ENCODE results near the gene PAPOLA. TPM values are rescaled to one million over a fixed set of nuclear protein-coding genes. Genes with fewer than 3 reads are reported as not detected.

The PAPOLA gene
- total RNA-seq, 2 experiments from 2014 or later: 99.3 to 197 TPM

- Histone ChIP-seq H3K36me3 (ENCODE audit: insufficient read depth, low read length) (no peaks in the 10 kb centered on the region), H3K4me1 (ENCODE audit: insufficient read depth, low read length, poor library complexity, severe bottlenecking) (no peaks in the 10 kb centered on the region), H4K20me1 (ENCODE audit: insufficient read depth, low read length) (no peaks in the 10 kb centered on the region), H3K27ac (ENCODE audit: low read depth, low read length, poor library complexity, severe bottlenecking) (no peak overlapping the region), H3K4me2 (ENCODE audit: low read length) (no peak overlapping the region), H3K4me3 (ENCODE audit: low read depth, low read length, poor library complexity, severe bottlenecking) (no peak overlapping the region), H3K9me3 (ENCODE audit: low read length) (no peaks in the 10 kb centered on the region), H3K9me2 (ENCODE audit: insufficient read depth, low read length) (no peaks in the 10 kb centered on the region), H2AFZ (ENCODE audit: low read length) (no peak overlapping the region), H3K79me2 (ENCODE audit: insufficient read depth, low read depth, low read length) (no peaks in the 10 kb centered on the region)
- BruUV-seq (replicated peaks): no TSS peak
- intact Hi-C loops (cut with micrococcal nuclease; ENCODE audit: unreplicated experiment): no loop called here
- no peak for DNase-seq (ENCODE audit: low spot score)
- CTCF ChIA-PET (ENCODE audit: unreplicated experiment): no interaction called here
- TF ChIP-seq EZH2phosphoT487 (IDR thresholded peaks at IDR 0.05; ENCODE audit: borderline replicate concordance, low read depth, low read length): no peak
- TF ChIP-seq, protein P1, sequence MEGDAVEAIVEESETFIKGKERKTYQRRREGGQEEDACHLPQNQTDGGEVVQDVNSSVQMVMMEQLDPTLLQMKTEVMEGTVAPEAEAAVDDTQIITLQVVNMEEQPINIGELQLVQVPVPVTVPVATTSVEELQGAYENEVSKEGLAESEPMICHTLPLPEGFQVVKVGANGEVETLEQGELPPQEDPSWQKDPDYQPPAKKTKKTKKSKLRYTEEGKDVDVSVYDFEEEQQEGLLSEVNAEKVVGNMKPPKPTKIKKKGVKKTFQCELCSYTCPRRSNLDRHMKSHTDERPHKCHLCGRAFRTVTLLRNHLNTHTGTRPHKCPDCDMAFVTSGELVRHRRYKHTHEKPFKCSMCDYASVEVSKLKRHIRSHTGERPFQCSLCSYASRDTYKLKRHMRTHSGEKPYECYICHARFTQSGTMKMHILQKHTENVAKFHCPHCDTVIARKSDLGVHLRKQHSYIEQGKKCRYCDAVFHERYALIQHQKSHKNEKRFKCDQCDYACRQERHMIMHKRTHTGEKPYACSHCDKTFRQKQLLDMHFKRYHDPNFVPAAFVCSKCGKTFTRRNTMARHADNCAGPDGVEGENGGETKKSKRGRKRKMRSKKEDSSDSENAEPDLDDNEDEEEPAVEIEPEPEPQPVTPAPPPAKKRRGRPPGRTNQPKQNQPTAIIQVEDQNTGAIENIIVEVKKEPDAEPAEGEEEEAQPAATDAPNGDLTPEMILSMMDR (conservative IDR thresholded peaks at IDR 0.05; ENCODE audit: low read length): no peak
- POLR2A ChIA-PET: no interaction called here
These were observed 90.6 kb downstream of the PAPOLA start for GRCh38 chr14:96592591-96593386.

DNA sequence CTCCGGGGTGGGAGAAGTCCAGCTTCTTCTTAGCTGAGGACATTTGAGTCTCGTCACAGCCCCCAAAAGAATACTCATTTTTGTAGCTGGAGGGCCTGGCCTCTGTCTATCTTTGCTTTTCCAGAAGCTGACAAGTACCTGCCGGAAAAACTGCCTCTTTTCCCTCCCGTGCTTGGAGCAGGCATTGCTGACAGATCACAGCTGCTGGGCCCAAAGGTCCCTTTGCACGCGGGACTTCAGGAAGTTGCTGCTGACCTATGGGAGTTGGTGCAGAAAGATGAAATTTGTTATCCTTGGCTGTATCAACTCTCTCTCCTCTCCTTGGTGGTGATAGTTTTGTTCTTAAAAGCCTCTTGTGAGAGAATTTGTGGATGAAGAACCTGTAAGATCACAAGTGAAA lies 92.8 kb downstream of the PAPOLA start:
- Histone ChIP-seq H3K79me2 (ENCODE audit: insufficient read depth, low read depth, low read length) (no peaks in the 10 kb centered on the region), H3K9me3 (ENCODE audit: low read length) (no peaks in the 10 kb centered on the region), H3K4me2 (ENCODE audit: low read length) (no peak overlapping the region), H4K20me1 (ENCODE audit: insufficient read depth, low read length) (no peaks in the 10 kb centered on the region), H3K36me3 (ENCODE audit: insufficient read depth, low read length) (no peaks in the 10 kb centered on the region), H3K4me1 (ENCODE audit: insufficient read depth, low read length, poor library complexity, severe bottlenecking) (no peaks in the 10 kb centered on the region), H2AFZ (ENCODE audit: low read length) (no peak overlapping the region), H3K27ac (ENCODE audit: low read depth, low read length, poor library complexity, severe bottlenecking) (no peak overlapping the region), H3K4me3 (ENCODE audit: low read depth, low read length, poor library complexity, severe bottlenecking) (no peak overlapping the region), H3K9me2 (ENCODE audit: insufficient read depth, low read length) (no peaks in the 10 kb centered on the region)
- TF ChIP-seq EZH2phosphoT487 (IDR thresholded peaks at IDR 0.05; ENCODE audit: borderline replicate concordance, low read depth, low read length): no peak
- TF ChIP-seq, protein P1 (conservative IDR thresholded peaks at IDR 0.05; ENCODE audit: low read length): no peak
- intact Hi-C loops (cut with micrococcal nuclease; ENCODE audit: unreplicated experiment): no loop called here
- DNase-seq (ENCODE audit: low spot score): no peak
- ChIA-PET POLR2A (no interaction called here), CTCF (ENCODE audit: unreplicated experiment) (no interaction called here)
- BruUV-seq (replicated peaks): no TSS peak

- Histone ChIP-seq H4K20me1 (ENCODE audit: insufficient read depth, low read length) (no peaks in the 10 kb centered on the region), H3K27ac (ENCODE audit: low read depth, low read length, poor library complexity, severe bottlenecking) (no peak overlapping the region), H3K36me3 (ENCODE audit: insufficient read depth, low read length) (no peaks in the 10 kb centered on the region), H3K4me3 (ENCODE audit: low read depth, low read length, poor library complexity, severe bottlenecking) (no peak overlapping the region), H3K79me2 (ENCODE audit: insufficient read depth, low read depth, low read length) (no peaks in the 10 kb centered on the region), H2AFZ (ENCODE audit: low read length) (no peak overlapping the region), H3K9me3 (ENCODE audit: low read length) (no peaks in the 10 kb centered on the region), H3K4me1 (ENCODE audit: insufficient read depth, low read length, poor library complexity, severe bottlenecking) (no peaks in the 10 kb centered on the region), H3K4me2 (ENCODE audit: low read length) (no peak overlapping the region), H3K9me2 (ENCODE audit: insufficient read depth, low read length) (no peaks in the 10 kb centered on the region)
- no TSS peak for BruUV-seq (replicated peaks)
- no peak for DNase-seq (ENCODE audit: low spot score)
- ChIA-PET POLR2A (interaction anchor here (0.6 kb wide), 1 partner anchor 174 kb away, joined by 3 read pairs; no protein-coding TSS in a partner anchor), CTCF (ENCODE audit: unreplicated experiment) (no interaction called here)
- TF ChIP-seq, protein P1 (conservative IDR thresholded peaks at IDR 0.05; ENCODE audit: low read length): no peak
- no peak for TF ChIP-seq EZH2phosphoT487 (IDR thresholded peaks at IDR 0.05; ENCODE audit: borderline replicate concordance, low read depth, low read length)
- intact Hi-C loops (cut with micrococcal nuclease; ENCODE audit: unreplicated experiment): no loop called here
These were observed 95.5 kb downstream of the PAPOLA start for GRCh38 chr14:96597680-96598079.
